ENCODE data around the gene SIRT6. TPM values are rescaled to one million over a fixed set of nuclear protein-coding genes. Genes with fewer than 3 reads are reported as not detected.

The SIRT6 gene
- total RNA-seq, 4 donors from 2014 or later = 141 to 215 (median 194) TPM

DNA sequence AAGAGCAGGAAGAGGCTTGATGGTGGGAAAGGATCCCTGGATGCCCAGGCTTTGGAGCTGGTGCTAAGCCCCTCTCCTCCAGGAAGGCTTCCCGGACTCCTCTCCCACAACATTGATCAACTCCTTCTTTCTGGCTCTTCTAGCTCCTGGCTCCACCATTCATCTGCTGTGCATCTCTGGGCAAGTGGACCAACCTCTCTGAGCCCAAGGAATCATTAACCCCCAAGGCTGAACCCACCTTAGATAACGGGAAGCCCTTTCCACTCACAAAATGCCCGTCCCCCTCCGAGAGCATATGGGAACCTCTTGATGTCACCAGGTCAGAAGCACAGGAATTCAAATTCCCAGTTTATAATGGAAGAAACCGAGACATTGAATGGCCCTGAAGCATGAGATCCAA lies 5.2 kb downstream of the SIRT6 start:
- intact Hi-C loops (cut with DNase I; ENCODE audit: low total_unique reads) (no loop called here), in situ Hi-C loops (cut with MboI; ENCODE audit: low pct_ligation_motif_present in 1 of 4, low pct_unique_long_range_greater_than_20kb in 1 of 4, low sequenced_read_pairs in 3 of 4) (no loop called here)
- DNase-seq = no peak
- H3K4me1 ChIP-seq = peaks cover 12 to 41% (median 41%) of the 10 kb centered on the region in 4 donors
- no peak overlapping the region for H3K4me3 ChIP-seq
- H3K27me3 ChIP-seq = peaks cover 7% of the 10 kb centered on the region
- H3K27ac ChIP-seq = no peak overlapping the region
- H3K9me3 ChIP-seq = no peaks in the 10 kb centered on the region
- 91 to 100% methylated on average over 1 to 5 of the region's 5 CpGs for WGBS, 2 donors (ENCODE audit: low coverage in 1 of 2)
- H3K36me3 ChIP-seq = peaks cover 0 to 10% (median 2%) of the 10 kb centered on the region in 4 donors
- TF ChIP-seq, protein P1, sequence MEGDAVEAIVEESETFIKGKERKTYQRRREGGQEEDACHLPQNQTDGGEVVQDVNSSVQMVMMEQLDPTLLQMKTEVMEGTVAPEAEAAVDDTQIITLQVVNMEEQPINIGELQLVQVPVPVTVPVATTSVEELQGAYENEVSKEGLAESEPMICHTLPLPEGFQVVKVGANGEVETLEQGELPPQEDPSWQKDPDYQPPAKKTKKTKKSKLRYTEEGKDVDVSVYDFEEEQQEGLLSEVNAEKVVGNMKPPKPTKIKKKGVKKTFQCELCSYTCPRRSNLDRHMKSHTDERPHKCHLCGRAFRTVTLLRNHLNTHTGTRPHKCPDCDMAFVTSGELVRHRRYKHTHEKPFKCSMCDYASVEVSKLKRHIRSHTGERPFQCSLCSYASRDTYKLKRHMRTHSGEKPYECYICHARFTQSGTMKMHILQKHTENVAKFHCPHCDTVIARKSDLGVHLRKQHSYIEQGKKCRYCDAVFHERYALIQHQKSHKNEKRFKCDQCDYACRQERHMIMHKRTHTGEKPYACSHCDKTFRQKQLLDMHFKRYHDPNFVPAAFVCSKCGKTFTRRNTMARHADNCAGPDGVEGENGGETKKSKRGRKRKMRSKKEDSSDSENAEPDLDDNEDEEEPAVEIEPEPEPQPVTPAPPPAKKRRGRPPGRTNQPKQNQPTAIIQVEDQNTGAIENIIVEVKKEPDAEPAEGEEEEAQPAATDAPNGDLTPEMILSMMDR (IDR thresholded peaks at IDR 0.05) = no peak
- TF ChIP-seq POLR2A (IDR thresholded peaks at IDR 0.05) = no peak

DNA sequence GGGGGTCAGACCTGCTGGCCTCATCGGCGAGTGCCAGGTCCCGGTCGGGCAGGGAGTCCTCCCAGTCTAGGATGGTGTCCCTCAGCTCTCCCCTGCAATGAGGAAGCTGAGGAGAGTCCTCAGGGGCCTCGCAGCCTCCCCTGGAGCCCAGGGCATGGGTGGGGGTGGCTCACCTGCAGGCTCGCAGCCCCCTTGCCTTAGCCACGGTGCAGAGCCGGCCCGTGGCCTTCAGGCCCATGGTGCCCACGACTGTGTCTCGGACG lies 6.8 kb downstream of the SIRT6 start:
- in situ Hi-C loops (cut with MboI; ENCODE audit: low pct_ligation_motif_present in 1 of 4, low pct_unique_long_range_greater_than_20kb in 1 of 4, low sequenced_read_pairs in 3 of 4) (no loop called here), intact Hi-C loops (cut with DNase I; ENCODE audit: low total_unique reads) (no loop called here)
- TF ChIP-seq POLR2AphosphoS5 (IDR thresholded peaks at IDR 0.05) (no peak), POLR2A (IDR thresholded peaks at IDR 0.05) (no peak), EP300 (IDR thresholded peaks at IDR 0.05; ENCODE audit: low read depth) (no peak)
- TF ChIP-seq, protein P1 (IDR thresholded peaks at IDR 0.05) = no peak
- Histone ChIP-seq H3K27ac (peak overlapping the region in 1 of 4 donors; percentile 22), H3K27me3 (peaks cover 20% of the 10 kb centered on the region), H3K9me3 (no peaks in the 10 kb centered on the region), H3K4me1 (peaks cover 3 to 29% (median 27%) of the 10 kb centered on the region in 4 donors), H3K36me3 (peaks cover 0 to 10% (median 2%) of the 10 kb centered on the region in 4 donors), H3K4me3 (no peak overlapping the region)
- WGBS, 2 donors (ENCODE audit: low coverage in 1 of 2) = 95% methylated on average over 12 of the region's 12 CpGs; no CpG with 5 or more reads in 1 of the 2 donors
- no peak for DNase-seq

DNA sequence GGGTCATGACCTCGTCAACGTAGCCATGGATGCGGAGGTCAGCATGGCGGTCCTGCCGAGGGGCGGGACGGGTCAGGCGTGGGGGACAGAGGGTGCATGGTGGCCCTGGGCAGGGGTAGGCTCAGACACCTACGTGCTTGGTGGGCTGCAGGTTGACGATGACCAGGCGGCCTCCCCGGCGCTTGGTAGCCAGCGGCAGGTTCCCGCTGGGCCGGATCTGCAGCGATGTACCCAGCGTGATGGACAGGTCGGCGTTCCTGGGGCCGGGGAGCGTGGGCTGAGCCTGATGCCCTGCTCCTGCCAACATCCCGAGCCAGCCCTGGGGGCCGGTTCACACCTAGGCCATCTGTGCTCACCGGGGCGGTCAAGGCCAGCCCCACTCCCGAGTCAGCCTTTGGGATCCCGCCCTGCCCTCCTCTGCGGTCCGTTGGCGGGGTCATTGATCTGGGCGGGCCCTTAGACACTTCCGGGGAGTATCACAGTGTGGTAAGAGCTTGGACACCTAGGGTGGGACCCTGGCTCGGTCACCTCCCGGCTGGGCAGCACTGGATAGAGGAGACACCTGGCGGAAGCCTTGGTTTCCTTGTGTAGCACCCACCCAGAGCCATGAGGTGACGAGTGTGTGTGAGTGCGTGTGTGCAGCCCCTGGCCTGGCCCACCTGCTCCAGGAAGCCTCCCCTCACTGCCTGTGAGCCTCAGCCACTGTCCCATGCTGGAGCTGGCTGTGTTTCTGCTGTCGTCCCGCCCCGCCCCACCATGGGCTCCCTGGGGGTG lies 7.3 kb downstream of the SIRT6 start:
- peaks cover 0 to 10% (median 2%) of the 10 kb centered on the region in 4 donors for H3K36me3 ChIP-seq

DNA sequence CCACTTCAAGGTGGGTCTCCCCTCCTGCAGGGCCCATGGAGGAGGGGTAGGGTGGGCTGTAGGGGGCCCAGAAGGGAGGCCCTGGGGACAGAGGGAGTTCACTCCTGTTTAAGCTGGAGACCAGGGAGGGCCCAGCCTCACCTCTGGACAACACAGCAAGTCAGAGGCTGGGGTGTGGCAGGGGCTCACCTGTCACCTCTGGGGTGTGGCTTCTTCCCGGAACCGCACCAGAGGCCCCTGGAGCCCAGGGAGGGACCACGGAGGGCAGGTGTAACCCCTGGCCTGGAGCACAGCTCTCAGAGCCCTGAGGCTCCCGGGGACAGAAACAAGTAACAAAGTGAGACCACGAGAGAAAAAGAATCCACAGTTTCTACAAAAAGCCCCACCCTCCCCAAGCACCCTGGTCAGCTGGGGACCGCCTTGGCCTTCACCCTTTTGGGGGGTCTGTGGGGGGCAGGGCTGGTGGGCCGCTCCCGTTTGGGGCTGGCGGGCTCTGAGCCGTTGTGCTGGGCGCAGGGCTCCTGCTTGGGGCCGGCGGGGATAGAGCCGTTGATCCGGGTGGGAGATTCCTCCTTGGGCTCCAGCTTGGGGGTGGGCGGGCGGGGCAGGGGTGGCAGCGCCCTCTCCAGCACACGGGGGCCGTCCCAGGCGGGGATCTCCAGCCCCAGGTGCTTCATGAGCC lies 8.0 kb downstream of the SIRT6 start:
- Histone ChIP-seq H3K27me3 (peaks cover 20% of the 10 kb centered on the region), H3K4me1 (peaks cover 0 to 24% (median 23%) of the 10 kb centered on the region in 4 donors), H3K27ac (peak overlapping the region; percentile 56 to 74 (median 72)), H3K9me3 (no peaks in the 10 kb centered on the region), H3K4me3 (no peak overlapping the region), H3K36me3 (peaks cover 0 to 10% (median 2%) of the 10 kb centered on the region in 4 donors)
- TF ChIP-seq POLR2A (IDR thresholded peaks at IDR 0.05) (no peak), EP300 (IDR thresholded peaks at IDR 0.05; ENCODE audit: low read depth) (no peak), POLR2AphosphoS5 (IDR thresholded peaks at IDR 0.05) (no peak)
- TF ChIP-seq, protein P1 (IDR thresholded peaks at IDR 0.05) = no peak
- WGBS, 2 donors (ENCODE audit: low coverage in 1 of 2) = 69 to 80% methylated on average over 1 to 16 of the region's 21 CpGs
- DNase-seq = peak; percentile 65
- in situ Hi-C loops (cut with MboI; ENCODE audit: low pct_ligation_motif_present in 1 of 4, low pct_unique_long_range_greater_than_20kb in 1 of 4, low sequenced_read_pairs in 3 of 4) (no loop called here), intact Hi-C loops (cut with DNase I; ENCODE audit: low total_unique reads) (no loop called here)

More for the DNA sequence above, 7.3 kb downstream of the SIRT6 start:
- Histone ChIP-seq H3K9me3 (no peaks in the 10 kb centered on the region), H3K4me1 (peaks cover 0 to 24% (median 23%) of the 10 kb centered on the region in 4 donors), H3K27ac (peak overlapping the region; percentile 56 to 74 (median 72)), H3K4me3 (no peak overlapping the region), H3K27me3 (peaks cover 20% of the 10 kb centered on the region)
- DNase-seq = peak; percentile 36
- intact Hi-C loops (cut with DNase I; ENCODE audit: low total_unique reads) (no loop called here), in situ Hi-C loops (cut with MboI; ENCODE audit: low pct_ligation_motif_present in 1 of 4, low pct_unique_long_range_greater_than_20kb in 1 of 4, low sequenced_read_pairs in 3 of 4) (no loop called here)
- TF ChIP-seq POLR2A (IDR thresholded peaks at IDR 0.05) (no peak), POLR2AphosphoS5 (IDR thresholded peaks at IDR 0.05) (no peak), EP300 (IDR thresholded peaks at IDR 0.05; ENCODE audit: low read depth) (no peak)
- TF ChIP-seq, protein P1 (IDR thresholded peaks at IDR 0.05) = no peak
- WGBS, 2 donors (ENCODE audit: low coverage in 1 of 2) = 95% methylated on average over 19 of the region's 41 CpGs; no CpG with 5 or more reads in 1 of the 2 donors

All from transverse colon (tissue), 4 donors.